ENCODE data around the gene DBNDD1.
"Not testable (repeated sequence)": the region's sequence is repeated elsewhere in the genome, so short reads cannot be mapped to it uniquely, and the experiment has no call there.

Gene DBNDD1

GRCh38 chr16:89990799-89991198 lies 28.5 kb downstream of the DBNDD1 start:
- no peak for DNase-seq (ENCODE audit: low read depth in 2 of 2)

- no peak for DNase-seq (ENCODE audit: low read depth in 2 of 2)
Observed at GRCh38 chr16:89988951-89989350, 30.3 kb downstream of the DBNDD1 start.

- no peak for DNase-seq (ENCODE audit: low read depth in 2 of 2)
Observed at GRCh38 chr16:89987169-89987568, 32.1 kb downstream of the DBNDD1 start.

GRCh38 chr16:89986600-89986999 lies 32.7 kb downstream of the DBNDD1 start:
- DNase-seq (ENCODE audit: low read depth in 2 of 2): no peak

- DNase-seq (ENCODE audit: low read depth in 2 of 2): no peak
Observed at GRCh38 chr16:89985219-89985618, 34.0 kb downstream of the DBNDD1 start.

GRCh38 chr16:89984216-89984615 lies 35.0 kb downstream of the DBNDD1 start:
- no peak for DNase-seq (ENCODE audit: low read depth in 2 of 2)

GRCh38 chr16:89983536-89983935 lies 35.7 kb downstream of the DBNDD1 start:
- DNase-seq (ENCODE audit: low read depth in 2 of 2): no peak

- no peak for DNase-seq (ENCODE audit: low read depth in 2 of 2)
Observed at GRCh38 chr16:89982318-89982717, 36.9 kb downstream of the DBNDD1 start.

GRCh38 chr16:89981414-89981813 lies 37.8 kb downstream of the DBNDD1 start:
- no peak for DNase-seq (ENCODE audit: low read depth in 2 of 2)

GRCh38 chr16:89974870-89975269 lies 44.4 kb downstream of the DBNDD1 start:
- DNase-seq (ENCODE audit: low read depth in 2 of 2): no peak

- no peak for DNase-seq (ENCODE audit: low read depth in 2 of 2)
Observed at GRCh38 chr16:89973654-89974335, 45.5 kb downstream of the DBNDD1 start.

GRCh38 chr16:89973235-89973634 lies 46.0 kb downstream of the DBNDD1 start:
- DNase-seq (ENCODE audit: low read depth in 2 of 2): no peak

GRCh38 chr16:89972244-89973234 lies 46.7 kb downstream of the DBNDD1 start:
- peak; percentile 73 to 79 for DNase-seq (ENCODE audit: low read depth in 2 of 2)

GRCh38 chr16:89971495-89972243 lies 47.6 kb downstream of the DBNDD1 start:
- DNase-seq (ENCODE audit: low read depth in 2 of 2): no peak

GRCh38 chr16:89969741-89970410 lies 49.4 kb downstream of the DBNDD1 start:
- DNase-seq (ENCODE audit: low read depth in 2 of 2): no peak

GRCh38 chr16:89968074-89968473 lies 51.2 kb downstream of the DBNDD1 start:
- DNase-seq (ENCODE audit: low read depth in 2 of 2): not testable (repeated sequence)

GRCh38 chr16:89967436-89967835 lies 51.8 kb downstream of the DBNDD1 start:
- DNase-seq (ENCODE audit: low read depth in 2 of 2): not testable (repeated sequence)

GRCh38 chr16:89966756-89967155 lies 52.5 kb downstream of the DBNDD1 start:
- no peak for DNase-seq (ENCODE audit: low read depth in 2 of 2)

- no peak for DNase-seq (ENCODE audit: low read depth in 2 of 2)
Observed at GRCh38 chr16:89965447-89966225, 53.6 kb downstream of the DBNDD1 start.

GRCh38 chr16:89964201-89964600 lies 55.1 kb downstream of the DBNDD1 start:
- DNase-seq (ENCODE audit: low read depth in 2 of 2): no peak

All from fibroblast of skin of left biceps (primary cell).